PC-9 (cell line): ENCODE data around the gene STX8. TPM values are rescaled to one million over a fixed set of nuclear protein-coding genes. Genes with fewer than 3 reads are reported as not detected.

ENCODE experiments used
- BruUV-seq: library from RNA; stranded (reverse); fragments of 400-500 nt; replicated peaks from 2 replicates; lab custom pipeline; 2021; lab: Mats Ljungman, UMichigan
- CTCF ChIA-PET: fragments of 300-600 bp; sonication (Branson Sonifier 250); formaldehyde crosslinking; loops from one replicate; lab custom pipeline; 2022; ENCODE audit warnings: antibody characterized with exemption; lab: Charles Lee
- POLR2A ChIA-PET: fragments of 300-600 bp; sonication (Branson Sonifier 250); formaldehyde crosslinking; loops from one replicate; lab custom pipeline; 2022; ENCODE audit warnings: antibody characterized with exemption; ENCODE audit not compliant: unreplicated experiment; lab: Charles Lee
- DNase-seq, 2 experiments: peaks; one replicate each; pipeline versions ENCODE4 v3.0.0 to v3.0.0-alpha.2; 2015 to 2022; ENCODE audit warnings: mixed read lengths in 1 of 2
- H2AFZ ChIP-seq: fragments of 200-600 bp; sonication (generic); 2 replicates; pipeline ENCODE4 v1.8.1; 2017; ENCODE audit warnings: antibody characterized with exemption
- H3F3A ChIP-seq: fragments of 200-600 bp; sonication (generic); 2 replicates; pipeline ENCODE4 v1.8.1; 2017; ENCODE audit warnings: antibody characterized with exemption, mild to moderate bottlenecking, low read depth; ENCODE audit not compliant: insufficient read depth
- H3K27ac ChIP-seq: fragments of 200-600 bp; sonication (generic); 2 replicates; pipeline ENCODE4 v1.6.1; 2016; ENCODE audit warnings: mixed run types
- H3K27me3 ChIP-seq: fragments of 200-600 bp; sonication (generic); 2 replicates; pipeline ENCODE4 v1.6.1; 2016; ENCODE audit warnings: low read depth, mixed run types; ENCODE audit not compliant: insufficient read depth
- H3K36me3 ChIP-seq: fragments of 200-600 bp; sonication (generic); 2 replicates; pipeline ENCODE4 v1.6.1; 2016; ENCODE audit warnings: low read depth, mixed run types
- H3K4me1 ChIP-seq: fragments of 200-600 bp; sonication (generic); replicated peaks from 2 replicates; pipeline ENCODE4 v1.6.1; 2016; ENCODE audit warnings: mixed run types; ENCODE audit not compliant: insufficient read depth
- H3K4me2 ChIP-seq: fragments of 200-600 bp; sonication (generic); 2 replicates; pipeline ENCODE4 v1.6.1; 2017; ENCODE audit warnings: mixed run types
- H3K4me3 ChIP-seq: fragments of 200-600 bp; sonication (generic); 2 replicates; pipeline ENCODE4 v1.6.1; 2016; ENCODE audit warnings: mixed run types
- H3K79me2 ChIP-seq: fragments of 200-600 bp; sonication (generic); 2 replicates; pipeline ENCODE4 v1.6.1; 2017; ENCODE audit warnings: low read depth, mixed run types
- H3K9me2 ChIP-seq: fragments of 200-600 bp; sonication (generic); 2 replicates; pipeline ENCODE4 v1.8.1; 2017; ENCODE audit warnings: mild to moderate bottlenecking; ENCODE audit not compliant: insufficient read depth
- H3K9me3 ChIP-seq: fragments of 200-600 bp; sonication (generic); 2 replicates; pipeline ENCODE4 v1.8.1; 2016; ENCODE audit warnings: low read depth; ENCODE audit not compliant: insufficient read depth
- H4K20me1 ChIP-seq: fragments of 200-600 bp; sonication (generic); 2 replicates; pipeline ENCODE4 v1.8.1; 2017; ENCODE audit not compliant: insufficient read depth
- CTCF ChIP-seq: fragments of 200-600 bp; sonication (generic); conservative IDR thresholded peaks from 2 replicates; pipeline ENCODE4 v1.6.1; 2017; ENCODE audit warnings: mixed run types, antibody characterized with exemption, mild to moderate bottlenecking, moderate library complexity
- EZH2 ChIP-seq: fragments of 200-600 bp; sonication (generic); IDR thresholded peaks from 2 replicates; pipeline ENCODE4 v1.8.0; 2017; ENCODE audit warnings: antibody characterized with exemption, low read depth
- intact Hi-C: fragments of 100-400 bp; cut with micrococcal nuclease; formaldehyde crosslinking; loops from one replicate; pipeline ENCODE4 v1.10.0; 2022; ENCODE audit not compliant: unreplicated experiment
- total RNA-seq: library from RNA; stranded (reverse); gene quantifications from 2 replicates; pipeline ENCODE4 v1.2.3, GENCODE V29; 2021

STX8 gene
- total RNA-seq, 1 experiment from 2014 or later = 60.6 TPM

GRCh38 chr17:9206741-9207332 is 368.8 kb downstream of the STX8 start:
- TF ChIP-seq CTCF (no peak), EZH2 (no peak)
- no peak overlapping the region for H3K4me2 ChIP-seq
- no TSS peak for BruUV-seq

DNA sequence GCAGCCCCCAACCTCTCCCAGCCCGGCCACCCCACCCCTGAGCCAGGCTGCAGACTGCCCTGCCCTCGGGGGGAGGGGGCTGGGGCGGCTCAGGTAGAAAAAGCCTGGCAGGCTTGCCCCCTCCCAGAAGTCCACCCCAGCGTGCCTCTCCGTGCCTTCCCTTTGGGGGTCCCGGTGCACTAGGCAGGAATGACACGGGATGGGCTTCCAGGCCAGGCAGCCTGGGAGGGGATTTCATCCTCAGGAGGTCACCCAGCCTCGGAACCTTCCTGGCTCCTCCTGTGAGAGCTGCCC is 369.3 kb downstream of the STX8 start:
- DNase-seq = no peak
- Histone ChIP-seq H2AFZ (no peak overlapping the region), H3K4me2 (no peak overlapping the region), H3F3A (no peaks in the 10 kb centered on the region), H3K9me3 (no peaks in the 10 kb centered on the region), H3K36me3 (no peaks in the 10 kb centered on the region), H3K79me2 (no peaks in the 10 kb centered on the region), H3K27ac (no peak overlapping the region), H3K4me1 (no peaks in the 10 kb centered on the region), H3K27me3 (no peaks in the 10 kb centered on the region), H4K20me1 (no peaks in the 10 kb centered on the region), H3K9me2 (no peaks in the 10 kb centered on the region), H3K4me3 (no peak overlapping the region)
- POLR2A ChIA-PET = no interaction called here
- no TSS peak for BruUV-seq
- intact Hi-C loops = no loop called here
- TF ChIP-seq EZH2 (no peak), CTCF (no peak)
- CTCF ChIA-PET = no interaction called here

More at GRCh38 chr17:9206741-9207332, 368.8 kb downstream of the STX8 start:
- Histone ChIP-seq H3K36me3 (no peaks in the 10 kb centered on the region), H3K9me3 (no peaks in the 10 kb centered on the region), H3K4me1 (no peaks in the 10 kb centered on the region), H3K79me2 (no peaks in the 10 kb centered on the region), H3K27me3 (no peaks in the 10 kb centered on the region), H3K4me3 (no peak overlapping the region), H4K20me1 (no peaks in the 10 kb centered on the region), H3F3A (no peaks in the 10 kb centered on the region), H3K27ac (no peak overlapping the region), H2AFZ (no peak overlapping the region), H3K9me2 (no peaks in the 10 kb centered on the region)
- DNase-seq = no peak
- ChIA-PET POLR2A (no interaction called here), CTCF (no interaction called here)
- intact Hi-C loops = no loop called here

GRCh38 chr17:9205520-9206409 is 369.9 kb downstream of the STX8 start:
- H3K4me3 ChIP-seq = no peak overlapping the region
- H3F3A ChIP-seq = no peaks in the 10 kb centered on the region
- no peaks in the 10 kb centered on the region for H3K27me3 ChIP-seq
- ChIA-PET POLR2A (no interaction called here), CTCF (no interaction called here)
- intact Hi-C loops = no loop called here
- no peaks in the 10 kb centered on the region for H3K4me1 ChIP-seq
- H3K36me3 ChIP-seq = no peaks in the 10 kb centered on the region
- H2AFZ ChIP-seq = no peak overlapping the region
- no peaks in the 10 kb centered on the region for H3K79me2 ChIP-seq
- H3K9me3 ChIP-seq = no peaks in the 10 kb centered on the region
- no TSS peak for BruUV-seq
- DNase-seq = no peak
- H3K9me2 ChIP-seq = no peaks in the 10 kb centered on the region
- TF ChIP-seq EZH2 (no peak), CTCF (no peak)
- H3K4me2 ChIP-seq = no peak overlapping the region
- no peaks in the 10 kb centered on the region for H4K20me1 ChIP-seq
- H3K27ac ChIP-seq = no peak overlapping the region
